Fibroblast of peridontal ligament (primary cell): ENCODE data around the gene NPY4R.
"Not testable (repeated sequence)": the region's sequence is repeated elsewhere in the genome, so short reads cannot be mapped to it uniquely, and the experiment has no call there.

ENCODE experiments used
- DNase-seq: peaks from one replicate; pipeline ENCODE4 v3.0.0-alpha.2; 2010; ENCODE audit errors: extremely low read depth

NPY4R gene

DNA sequence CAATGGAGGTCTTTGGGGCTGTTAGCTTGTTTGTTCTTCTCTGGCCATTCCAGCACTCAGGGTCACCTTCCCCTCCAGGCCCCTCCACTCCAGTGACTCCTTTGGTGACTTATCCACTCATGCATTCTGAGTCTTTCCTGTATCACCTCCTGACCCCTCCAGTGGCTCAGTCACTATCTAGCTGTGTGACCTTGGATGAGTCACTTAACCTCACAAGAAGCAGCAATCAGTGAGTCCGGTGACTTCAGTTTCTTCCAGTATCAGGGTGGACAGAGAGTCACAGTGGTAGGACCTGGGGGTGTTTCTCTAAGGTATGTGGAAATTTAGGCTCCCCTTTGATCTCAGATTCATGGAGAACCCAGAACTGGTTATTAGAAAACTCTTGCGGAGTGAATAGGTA lies 9.8 kb downstream of the NPY4R start:
- not testable (repeated sequence) for DNase-seq

DNA sequence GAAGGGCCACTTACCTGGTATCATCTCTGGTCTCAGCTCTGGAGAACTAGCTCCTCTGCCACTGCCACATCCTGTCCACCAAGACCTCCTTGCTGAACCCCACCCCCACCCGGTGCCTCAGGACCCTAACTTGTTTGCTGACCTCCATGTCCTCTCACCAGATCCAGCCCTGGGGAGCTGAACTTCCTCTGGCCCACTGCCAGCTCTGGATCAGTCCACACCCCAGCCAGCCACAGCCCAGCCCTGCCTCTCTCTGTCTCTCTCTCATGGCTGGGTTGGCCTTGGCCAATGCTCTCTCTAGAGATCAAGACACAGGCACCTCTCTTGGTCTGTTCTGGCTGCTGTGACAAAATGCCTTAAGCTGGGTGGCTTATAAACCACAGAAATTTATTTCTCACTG lies 14.4 kb downstream of the NPY4R start:
- not testable (repeated sequence) for DNase-seq

DNA sequence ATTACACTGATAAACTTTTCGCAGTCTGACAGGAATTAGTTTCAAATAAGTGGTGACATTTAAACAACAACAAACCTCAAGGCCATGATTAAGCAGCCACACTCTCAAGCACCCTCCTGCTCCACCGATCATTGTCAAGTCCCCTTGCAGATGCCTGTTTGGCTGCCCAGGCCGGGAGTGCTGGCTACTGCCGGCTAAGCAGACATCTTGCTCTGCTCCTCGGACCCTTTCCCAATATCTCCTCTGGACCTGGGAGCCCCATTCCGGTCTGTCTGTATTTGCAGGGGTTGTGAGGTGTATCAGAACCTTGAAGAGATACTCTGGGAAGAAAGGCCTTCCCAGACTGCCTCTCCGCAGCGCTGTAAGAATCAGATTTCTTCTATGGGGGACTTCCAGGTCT lies 14.9 kb downstream of the NPY4R start:
- DNase-seq, result not testable (repeated sequence)

DNA sequence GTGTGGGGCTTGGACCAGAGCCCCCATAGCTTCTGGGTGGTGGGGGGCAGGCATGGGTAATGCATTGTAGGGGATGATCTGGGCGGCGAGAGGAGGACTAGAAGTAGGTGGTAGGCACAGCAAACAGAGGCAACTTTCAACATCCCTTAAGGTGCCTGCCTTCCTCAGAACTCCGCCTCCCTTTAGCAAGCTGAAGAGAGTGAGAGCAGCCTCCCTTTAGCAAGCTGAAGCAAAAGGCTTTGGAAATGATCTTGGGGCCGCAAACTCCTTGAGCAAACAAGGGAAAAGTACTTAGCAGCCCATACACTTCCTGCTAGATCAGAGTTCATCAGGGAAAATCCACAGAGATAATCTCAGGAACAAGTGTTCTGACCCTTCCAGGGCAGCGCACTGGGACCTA lies 18.3 kb downstream of the NPY4R start:
- DNase-seq, result not testable (repeated sequence)

DNA sequence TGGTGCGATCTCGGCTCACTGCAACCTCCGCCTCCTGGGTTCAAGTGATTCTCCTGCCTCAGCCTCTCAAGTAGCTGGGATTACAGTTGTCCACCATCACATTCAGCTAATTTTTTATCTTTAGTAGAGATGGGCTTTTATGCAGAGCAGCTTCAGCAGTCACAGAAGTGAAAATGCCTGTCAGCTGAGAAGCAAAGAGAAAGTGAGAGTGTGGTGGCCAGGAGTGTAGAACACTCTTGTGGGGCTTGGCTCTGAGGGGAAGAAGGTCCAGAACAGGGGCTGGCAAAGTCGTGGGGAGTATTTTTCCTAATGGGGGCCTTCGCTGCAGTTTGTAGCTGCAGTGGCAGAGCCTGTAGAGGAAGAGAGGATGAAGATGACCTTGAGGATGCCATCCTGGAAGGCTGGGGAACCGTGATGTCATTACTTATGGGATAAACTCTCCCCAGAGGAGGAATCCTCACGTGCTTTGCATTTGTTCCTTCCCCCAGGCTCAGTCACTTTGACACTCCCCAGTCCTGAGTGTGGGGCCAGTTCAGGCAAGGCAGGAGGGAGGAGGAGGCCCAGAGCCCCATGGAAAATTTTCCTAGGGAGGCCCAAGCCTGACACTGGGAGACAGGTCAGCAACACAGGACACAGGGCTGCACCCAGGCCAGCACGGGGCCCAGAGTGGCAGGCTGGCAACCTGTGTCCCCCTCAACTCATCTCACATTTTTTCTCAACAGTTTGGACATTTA lies 20.2 kb downstream of the NPY4R start:
- DNase-seq, result not testable (repeated sequence)

DNA sequence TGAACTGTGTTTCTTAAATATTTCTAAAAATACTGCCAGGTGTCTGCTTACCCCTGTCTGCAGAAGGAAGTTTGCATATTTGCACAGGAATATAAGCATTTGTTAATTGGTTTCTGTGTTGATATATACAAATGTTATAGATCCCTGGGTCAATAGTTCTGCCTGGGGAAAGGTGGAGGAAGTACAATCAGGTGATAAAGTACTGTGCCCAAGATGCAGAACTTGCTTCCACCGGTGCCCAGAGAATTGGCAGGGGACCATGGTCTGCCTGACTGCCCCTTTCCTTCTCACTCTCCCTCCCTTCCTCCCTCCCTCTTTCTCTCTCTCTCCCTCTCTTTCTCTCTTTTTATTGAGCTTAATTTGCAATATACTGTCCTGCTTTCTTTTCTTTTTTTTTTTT lies 22.3 kb downstream of the NPY4R start:
- DNase-seq, result not testable (repeated sequence)

DNA sequence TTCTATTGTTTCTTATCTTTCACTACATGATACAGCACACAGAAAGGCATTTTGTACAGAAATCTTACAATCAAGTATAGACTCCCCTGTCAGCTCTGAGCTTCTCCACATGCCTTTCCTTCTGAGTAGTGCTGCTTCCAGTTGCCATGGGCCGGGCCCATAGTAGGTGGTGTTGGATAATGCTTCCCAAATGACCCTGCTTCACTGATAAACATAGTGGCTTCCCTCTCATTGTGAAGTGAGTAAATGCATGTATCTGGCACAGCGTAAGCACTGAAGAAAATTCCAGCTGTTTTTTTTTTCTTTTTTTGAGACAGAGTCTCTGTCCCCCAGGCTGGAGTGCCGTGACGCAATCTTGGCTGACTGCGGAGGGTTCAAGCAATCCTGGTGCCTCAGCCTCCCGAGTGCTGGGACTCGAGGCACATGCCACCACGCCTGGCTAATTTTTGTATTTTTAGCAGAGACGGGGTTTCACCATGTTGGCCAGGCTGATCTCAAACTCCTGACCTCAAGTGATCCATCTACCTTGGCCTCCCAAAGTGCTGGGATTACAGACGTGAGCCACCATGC lies 23.0 kb downstream of the NPY4R start:
- not testable (repeated sequence) for DNase-seq

DNA sequence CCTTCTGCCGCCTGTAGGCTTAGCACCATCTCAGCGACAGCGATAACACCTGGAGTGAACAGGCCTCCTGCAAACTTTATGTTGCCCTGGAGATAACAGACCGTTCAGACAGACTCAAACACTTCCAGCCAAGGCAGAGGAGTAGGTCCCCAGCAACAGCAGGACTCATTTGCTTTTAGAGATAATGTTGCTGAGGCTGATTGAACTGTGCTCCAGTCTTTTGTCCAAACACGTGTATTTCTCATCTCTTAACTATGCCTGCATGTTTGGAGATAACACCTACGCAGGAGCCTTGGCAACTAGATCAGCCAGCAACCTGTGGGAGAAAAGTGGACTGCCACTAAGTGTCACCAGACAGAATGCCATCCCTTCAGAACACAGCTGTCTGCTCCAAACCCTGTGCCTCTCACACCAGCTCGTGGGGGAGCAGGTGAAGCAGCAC lies 23.9 kb downstream of the NPY4R start:
- not testable (repeated sequence) for DNase-seq

DNA sequence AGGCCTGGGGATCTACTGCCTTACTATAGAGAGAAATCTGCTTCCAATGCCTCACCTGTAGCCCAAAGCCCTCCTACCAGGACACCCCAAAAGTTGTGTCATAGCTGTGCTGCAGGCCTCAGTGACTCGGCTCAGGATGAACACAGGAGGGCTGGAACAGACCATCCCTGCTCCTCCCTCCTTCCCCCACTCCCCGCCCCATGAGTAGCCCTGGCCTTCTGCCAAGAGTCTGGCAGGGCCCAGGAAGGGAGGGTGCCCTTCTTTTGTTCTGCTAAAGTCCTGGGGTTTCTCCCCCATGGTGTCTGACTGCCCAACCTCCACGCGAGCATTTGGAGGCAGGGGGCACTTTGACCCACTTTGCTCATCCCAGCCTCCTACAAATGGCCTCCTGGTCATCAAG lies 24.8 kb downstream of the NPY4R start:
- not testable (repeated sequence) for DNase-seq

DNA sequence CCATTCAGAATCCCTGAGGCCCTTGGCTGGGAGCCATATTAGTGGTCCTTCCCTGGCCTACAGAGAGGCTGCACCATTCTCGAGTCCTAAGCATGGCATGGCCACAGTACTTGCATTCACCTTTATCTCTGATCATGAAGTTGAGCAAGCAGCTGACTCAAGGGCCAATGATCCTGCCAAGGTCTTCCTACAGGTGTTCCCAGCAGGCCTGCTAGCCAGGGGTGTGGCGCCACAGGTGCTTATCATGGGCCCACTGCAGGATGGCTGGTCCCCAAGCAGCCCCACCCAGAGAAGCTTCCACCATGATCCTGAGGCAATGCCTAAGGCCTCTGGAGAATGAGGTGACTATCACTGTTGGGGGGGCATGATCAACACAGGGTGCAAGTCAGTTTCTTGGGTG lies 42.2 kb downstream of the NPY4R start:
- not testable (repeated sequence) for DNase-seq

DNA sequence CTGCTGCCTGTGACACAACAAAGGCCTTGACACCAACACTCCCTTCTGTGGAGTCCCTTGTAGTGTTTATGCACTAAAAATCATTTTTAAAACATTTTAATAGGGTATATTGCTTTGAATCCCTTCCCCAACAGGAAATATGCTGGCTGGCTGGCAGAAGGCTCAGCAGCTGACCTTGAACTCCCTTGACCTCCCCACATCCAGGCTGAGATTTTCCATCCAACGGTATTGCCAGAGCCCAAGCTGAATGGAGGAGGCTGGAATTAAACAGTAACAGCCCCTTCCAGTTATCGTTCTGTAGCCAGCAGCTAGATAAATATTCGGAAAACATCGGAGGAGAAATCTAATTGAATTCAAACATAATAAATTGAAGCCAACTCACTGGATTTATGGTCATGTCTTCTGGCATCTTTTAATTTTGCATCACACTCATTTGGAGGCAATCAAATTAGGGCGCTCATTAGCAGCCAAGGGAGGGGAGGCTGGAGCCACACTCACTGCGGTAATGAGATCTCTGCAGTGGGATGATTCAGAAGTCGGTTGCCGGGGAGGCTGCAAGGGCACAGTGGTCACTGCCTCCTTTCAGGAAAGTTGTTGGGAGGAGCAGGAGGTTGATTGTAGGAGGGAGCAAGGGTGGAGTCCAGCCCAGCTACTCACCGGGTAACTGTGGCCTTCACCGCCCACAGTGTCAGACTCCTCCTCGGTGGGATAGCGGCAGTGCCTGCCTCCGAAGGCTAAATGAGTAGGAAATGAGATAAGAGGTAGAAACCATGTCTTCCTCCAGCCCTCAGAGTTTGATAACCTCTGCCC lies 46.0 kb downstream of the NPY4R start:
- not testable (repeated sequence) for DNase-seq

DNA sequence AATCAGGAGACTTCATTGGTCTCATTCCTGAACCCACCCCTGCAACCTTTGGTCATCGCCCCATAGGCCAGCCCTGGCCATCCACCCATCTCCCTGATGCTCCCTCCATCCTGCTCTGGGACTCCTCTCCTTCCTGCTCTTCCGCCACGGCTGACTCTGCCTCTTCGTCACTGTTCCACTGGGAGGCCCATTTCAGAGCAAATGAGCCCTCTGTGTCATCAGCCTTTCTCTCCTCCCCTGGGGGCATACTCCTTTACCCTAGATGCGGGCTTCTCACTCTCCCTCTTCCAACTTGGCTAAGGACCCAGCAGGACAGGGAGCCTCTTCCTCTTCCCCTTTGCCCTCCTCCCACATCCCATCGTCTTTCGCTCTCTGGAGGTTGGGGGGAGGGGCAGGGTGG lies 47.5 kb downstream of the NPY4R start:
- DNase-seq, result not testable (repeated sequence)

DNA sequence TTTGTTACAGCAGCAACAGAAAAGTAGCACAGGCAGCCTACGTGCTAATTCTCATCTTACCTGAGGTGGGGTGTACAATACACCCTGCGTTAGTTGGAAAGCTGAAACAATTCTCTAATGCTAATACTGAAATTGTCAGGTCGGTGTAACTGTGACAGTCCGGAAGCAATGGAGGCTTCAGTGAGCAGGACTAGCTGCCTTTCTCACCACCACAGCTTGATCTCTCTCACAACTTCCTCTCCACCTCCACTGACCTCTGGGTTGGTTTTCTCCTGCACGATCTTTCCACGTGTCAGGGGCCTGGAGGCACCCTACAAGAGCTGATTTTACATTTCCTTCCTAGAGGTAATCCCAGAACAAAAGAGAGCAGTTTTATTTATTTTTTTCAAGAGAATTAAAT lies 50.5 kb downstream of the NPY4R start:
- DNase-seq, result not testable (repeated sequence)

DNA sequence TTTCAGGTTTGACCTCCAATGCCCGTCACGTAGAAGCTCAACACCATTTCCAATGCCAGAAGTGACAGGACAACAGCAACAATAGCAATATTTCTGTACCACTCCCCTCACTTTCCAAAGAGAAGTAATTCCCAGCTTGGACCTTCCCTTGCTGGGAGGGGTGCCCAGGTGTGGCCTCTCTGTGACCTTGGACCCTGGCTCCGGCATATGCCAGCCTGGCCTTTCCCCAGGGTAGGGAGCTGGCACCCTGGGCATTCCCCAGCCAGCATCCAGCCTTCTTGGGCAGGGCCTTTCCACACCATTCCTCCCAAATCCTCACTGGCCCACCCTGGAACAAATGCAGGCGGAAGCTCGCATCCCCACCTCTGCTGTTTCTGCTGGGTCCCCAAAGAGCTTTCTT lies 53.1 kb downstream of the NPY4R start:
- DNase-seq, result not testable (repeated sequence)

DNA sequence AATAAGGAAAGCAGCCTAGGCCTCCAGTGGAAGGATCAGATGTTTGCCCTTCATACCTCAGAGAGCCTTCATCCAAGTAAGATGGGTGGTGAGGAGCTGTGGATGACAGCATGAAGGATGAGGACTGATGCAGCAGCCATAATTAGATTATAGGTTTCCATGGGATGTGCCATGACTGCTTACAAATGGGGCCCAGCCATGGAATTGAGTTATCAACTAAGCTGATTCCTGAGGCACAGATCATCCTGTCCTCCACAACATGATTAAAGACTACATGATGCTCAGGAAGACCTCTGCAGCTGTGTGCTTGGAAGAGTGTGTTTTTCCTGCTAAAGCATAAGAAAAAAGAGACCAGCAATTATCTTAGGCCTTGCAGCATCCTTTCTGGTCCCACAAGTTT lies 54.6 kb downstream of the NPY4R start:
- DNase-seq, result not testable (repeated sequence)
